ENCODE data around the gene MOCOS. TPM values are rescaled to one million over a fixed set of nuclear protein-coding genes. Genes with fewer than 3 reads are reported as not detected.

MOCOS gene
- total and polyA plus RNA-seq, 2 of the 8 experiments (the other 6 are each of a cell fraction or from before 2014, with no cell fraction given): 4.7 to 5.8 TPM

- H2BK15ac ChIP-seq (ENCODE audit: low read length): no peak overlapping the region
- H3K4me3 ChIP-seq (ENCODE audit: extremely low read depth in 1 of 4, insufficient read depth in 2 of 4, low read depth in 3 of 4, low read length in 4 of 4): no peak overlapping the region
- H3K36me3 ChIP-seq (ENCODE audit: control insufficient read depth in 2 of 4, insufficient read depth in 4 of 4, low read length in 3 of 4): peaks cover 12 to 94% (median 64%) of the 10 kb centered on the region in 4 experiments
- no peak overlapping the region for H3K4ac ChIP-seq (replicated peaks; ENCODE audit: insufficient read length, low read depth, low read length)
- H3K9ac ChIP-seq (replicated peaks in 1 of 4; ENCODE audit: extremely low read depth in 1 of 4, low read depth in 3 of 4, low read length in 3 of 4): no peak overlapping the region
- no peak overlapping the region for H4K5ac ChIP-seq (ENCODE audit: insufficient read length, low read depth, low read length)
- H2BK5ac ChIP-seq (ENCODE audit: low read depth, low read length): no peak overlapping the region
- FAIRE-seq (no peak), DNase-seq (ENCODE audit: low read depth in 1 of 2, low spot score in 2 of 2) (no peak)
- ChIA-PET POLR2A (ENCODE audit: partially characterized antibody) (interaction anchor here (0.6 to 0.9 kb wide), 2 partner anchors 10 to 16 kb away, joined by 3 to 4 read pairs; no protein-coding TSS in a partner anchor), CTCF (ENCODE audit: partially characterized antibody) (interaction anchor here (1.2 to 1.6 kb wide), 2 partner anchors 123 to 126 kb away, joined by 3 read pairs; no protein-coding TSS in a partner anchor)
- no peak overlapping the region for H2AFZ ChIP-seq (ENCODE audit: low read length)
- no peak overlapping the region for H3K27ac ChIP-seq (ENCODE audit: low read depth, low read length)
- H4K20me1 ChIP-seq (replicated peaks in 1 of 2; ENCODE audit: control insufficient read depth in 1 of 2, insufficient read depth in 2 of 2, low read length in 2 of 2): peaks cover 0 to 1% of the 10 kb centered on the region in 2 experiments
- H3K14ac ChIP-seq (ENCODE audit: insufficient read length): no peak overlapping the region
- no peak for TF ChIP-seq GTF2F1 (IDR thresholded peaks at IDR 0.05; ENCODE audit: borderline replicate concordance, low read depth, low read length)
- TF ChIP-seq PHF8 (conservative IDR thresholded peaks at IDR 0.05; ENCODE audit: low read depth, low read length): no peak
- no peak for TF ChIP-seq ASH2L (IDR thresholded peaks at IDR 0.05; ENCODE audit: low read length)
- no peak for TF ChIP-seq SP4 (IDR thresholded peaks at IDR 0.05; ENCODE audit: low read length)
- no peak for TF ChIP-seq CHD2 (IDR thresholded peaks at IDR 0.05; ENCODE audit: low read length)
- no peak for TF ChIP-seq KDM4A (IDR thresholded peaks at IDR 0.05; ENCODE audit: low read depth, low read length, severe bottlenecking)
- no peak for TF ChIP-seq SP1 (IDR thresholded peaks at IDR 0.05; ENCODE audit: low read depth, low read length)
- no peak for TF ChIP-seq POLR2A (IDR thresholded peaks at IDR 0.05; ENCODE audit: control extremely low read depth in 1 of 2, low read depth in 2 of 2, low read length in 2 of 2)
- no peak for TF ChIP-seq BCL11A (IDR thresholded peaks at IDR 0.05; ENCODE audit: low read depth in 2 of 2, low read length in 2 of 2)
- no peak for TF ChIP-seq HDAC2 (IDR thresholded peaks at IDR 0.05; ENCODE audit: borderline replicate concordance in 1 of 2, low read depth in 2 of 2, low read length in 2 of 2)
- TF ChIP-seq RXRA (IDR thresholded peaks at IDR 0.05; ENCODE audit: insufficient read depth, low read depth, low read length): no peak
- TF ChIP-seq TBP (IDR thresholded peaks at IDR 0.05; ENCODE audit: low read depth, low read length): no peak
- TF ChIP-seq MAX (IDR thresholded peaks at IDR 0.05): no peak
- H4K8ac ChIP-seq (ENCODE audit: extremely low read depth, insufficient read depth, low read length): no peak overlapping the region
- no peak overlapping the region for H2AK5ac ChIP-seq (ENCODE audit: low read depth, low read length)
- no peaks in the 10 kb centered on the region for H3K9me3 ChIP-seq (ENCODE audit: insufficient read depth in 2 of 2, low read depth in 1 of 2, low read length in 1 of 2)
- no peak overlapping the region for H4K91ac ChIP-seq (replicated peaks; ENCODE audit: insufficient read length, low read length)
- H3K4me1 ChIP-seq (replicated peaks in 1 of 4; ENCODE audit: control insufficient read depth in 3 of 4, insufficient read depth in 4 of 4, low read length in 3 of 4): no peaks in the 10 kb centered on the region
- H3K4me2 ChIP-seq (ENCODE audit: insufficient read depth in 1 of 2, low read depth in 2 of 2, low read length in 2 of 2): no peak overlapping the region
- H3K18ac ChIP-seq (ENCODE audit: extremely low read depth, low read length): no peak overlapping the region
- no peaks in the 10 kb centered on the region for H3K79me1 ChIP-seq (ENCODE audit: low read depth, low read length)
- no peaks in the 10 kb centered on the region for H3K23me2 ChIP-seq (ENCODE audit: low read depth, low read length)
- no peak overlapping the region for H3K56ac ChIP-seq (replicated peaks; ENCODE audit: insufficient read length, low read depth, low read length)
- H3K27me3 ChIP-seq (replicated peaks in 1 of 4; ENCODE audit: control insufficient read depth in 3 of 4, extremely low read depth in 1 of 4, insufficient read depth in 3 of 4, low read length in 3 of 4): no peaks in the 10 kb centered on the region
- no peaks in the 10 kb centered on the region for H3K79me2 ChIP-seq (ENCODE audit: control insufficient read depth in 1 of 2, insufficient read depth in 2 of 2, low read length in 2 of 2)
- no peak overlapping the region for H2BK120ac ChIP-seq (replicated peaks; ENCODE audit: low read depth, low read length)
- no peak overlapping the region for H3K23ac ChIP-seq (ENCODE audit: insufficient read length)
- H2BK20ac ChIP-seq (ENCODE audit: low read length): no peak overlapping the region
- H2BK12ac ChIP-seq (ENCODE audit: low read depth, low read length): no peak overlapping the region
- WGBS, 2 experiments (ENCODE audit: extremely low coverage in 1 of 2, insufficient coverage in 1 of 2, insufficient read length in 1 of 2, insufficient replicate concordance in 2 of 2, low coverage in 1 of 2, low lambda C conversion rate in 2 of 2, missing lambda C conversion rate in 1 of 2): 92% methylated on average over 1 of the region's 2 CpGs; no CpG with 5 or more reads in 1 of the 2 experiments
These were observed 43.9 kb upstream of the MOCOS start for GRCh38 chr18:36143391-36143790.

Data from H1 (cell line).